Measurements from ENCODE around the gene CARS1.
"Not testable (repeated sequence)": the region's sequence is repeated elsewhere in the genome, so short reads cannot be mapped to it uniquely, and the experiment has no call there.

- TF ChIP-seq POLR2AphosphoS5 (IDR thresholded peaks at IDR 0.05; ENCODE audit: low read depth); CTCF (IDR thresholded peaks at IDR 0.05; ENCODE audit: insufficient read depth, low read length); REST (IDR thresholded peaks at IDR 0.05; ENCODE audit: insufficient replicate concordance, low read depth): not testable (repeated sequence)
These were observed 6.2 kb upstream of the CARS1 start for GRCh38 chr11:3063432-3063831.

Data from HL-60 (cell line).